ENCODE results near the gene RUNX2.

The RUNX2 gene

GRCh38 chr6:45509426-45509825 is 181.3 kb downstream of the RUNX2 start:
- DNase-seq = no peak

GRCh38 chr6:45512717-45513116 is 184.6 kb downstream of the RUNX2 start:
- DNase-seq = no peak

- DNase-seq = no peak
These were observed 185.1 kb downstream of the RUNX2 start for GRCh38 chr6:45513213-45513618.

GRCh38 chr6:45513843-45514242 is 185.7 kb downstream of the RUNX2 start:
- no peak for DNase-seq

- no peak for DNase-seq
These were observed 186.5 kb downstream of the RUNX2 start for GRCh38 chr6:45514454-45515230.

- DNase-seq = no peak
These were observed 190.0 kb downstream of the RUNX2 start for GRCh38 chr6:45518013-45518720.

- no peak for DNase-seq
These were observed 193.1 kb downstream of the RUNX2 start for GRCh38 chr6:45521226-45521625.

- DNase-seq = no peak
These were observed 194.4 kb downstream of the RUNX2 start for GRCh38 chr6:45522486-45522885.

GRCh38 chr6:45527210-45527609 is 199.1 kb downstream of the RUNX2 start:
- no peak for DNase-seq

- DNase-seq = no peak
These were observed 204.0 kb downstream of the RUNX2 start for GRCh38 chr6:45531999-45532595.

- DNase-seq = no peak
These were observed 204.6 kb downstream of the RUNX2 start for GRCh38 chr6:45532721-45533210.

GRCh38 chr6:45533386-45533785 is 205.3 kb downstream of the RUNX2 start:
- DNase-seq = no peak

- no peak for DNase-seq
These were observed 207.8 kb downstream of the RUNX2 start for GRCh38 chr6:45535933-45536332.

GRCh38 chr6:45537539-45537938 is 209.4 kb downstream of the RUNX2 start:
- DNase-seq = no peak

- DNase-seq = no peak
These were observed 210.8 kb downstream of the RUNX2 start for GRCh38 chr6:45538641-45539547.

GRCh38 chr6:45540375-45540920 is 212.3 kb downstream of the RUNX2 start:
- no peak for DNase-seq

GRCh38 chr6:45541934-45542333 is 213.8 kb downstream of the RUNX2 start:
- DNase-seq = no peak

GRCh38 chr6:45543298-45544235 is 215.4 kb downstream of the RUNX2 start:
- DNase-seq = no peak

GRCh38 chr6:45545416-45545815 is 217.3 kb downstream of the RUNX2 start:
- no peak for DNase-seq
